ENCODE measurements around the gene LIME1. TPM values are rescaled to one million over a fixed set of nuclear protein-coding genes. Genes with fewer than 3 reads are reported as not detected.
A peak's percentile ranks its signal among the peaks of the same experiment; 100 is the strongest.

Gene LIME1
- total and polyA plus RNA-seq, 9 of the 15 experiments (the other 6 are each of a cell fraction or from before 2014, with no cell fraction given), result 0.11 to 17.1 (median 2.8) TPM; not detected in 2

- H3K4me1 ChIP-seq (replicated peaks in 1 of 2; ENCODE audit: control insufficient read depth in 2 of 2, insufficient read depth in 2 of 2, low read length in 2 of 2), result peaks cover 8 to 74% of the 10 kb centered on the region in 2 experiments
- H4K20me1 ChIP-seq (replicated peaks; ENCODE audit: control insufficient read depth, insufficient read depth, low read length), result no peaks in the 10 kb centered on the region; the same call in 1 of the 2 replicates
- peak overlapping the region in 1 of 2 experiments; percentile 48; a peak in 2 of 4 replicates for H3K9ac ChIP-seq (ENCODE audit: insufficient read depth in 1 of 2, low read depth in 2 of 2, low read length in 2 of 2)
- no TSS peak for BruUV-seq (replicated peaks)
- H3K4me2 ChIP-seq (ENCODE audit: insufficient read depth, low read length), result no peak overlapping the region
- in situ Hi-C loops (cut with MboI), result no loop called here
- no peak for FAIRE-seq
- H3K9me1 ChIP-seq (ENCODE audit: control insufficient read depth, insufficient read depth, low read length), result no peaks in the 10 kb centered on the region
- DNase-seq (ENCODE audit: extremely low read depth in 1 of 4, low spot score in 3 of 4), result no peak
- peaks cover 16% of the 10 kb centered on the region for H3K79me2 ChIP-seq (ENCODE audit: control insufficient read depth, insufficient read depth, low read length)
- H3K36me3 ChIP-seq (ENCODE audit: control insufficient read depth, insufficient read depth, low read length), result peaks cover 31% of the 10 kb centered on the region; the same call in 1 of the 3 replicates
- no peak overlapping the region for H3K4me3 ChIP-seq
- ATAC-seq, result no peak
- no peak overlapping the region for H3K27ac ChIP-seq (ENCODE audit: extremely low read depth, low read depth, low read length)
- intact Hi-C loops (cut with micrococcal nuclease), result no loop called here
- H3K27me3 ChIP-seq (ENCODE audit: control insufficient read depth in 2 of 2, insufficient read depth in 2 of 2, low read length in 2 of 2), result no peaks in the 10 kb centered on the region
- WGBS (ENCODE audit: insufficient coverage, low coverage, missing lambda C conversion rate), result 64% methylated on average over 17 of the region's 25 CpGs
- ChIA-PET CTCF (ENCODE audit: low intra/inter-chr PET ratio) (no interaction called here), POLR2A (interaction anchor here (0.6 to 2.2 kb wide), 4 partner anchors 11 to 47 kb away, joined by 3 to 7 read pairs (median 4); partner anchors contain the start of genes ARFRP1 and ZGPAT)
- TF ChIP-seq THRB (CRISPR knock-in tag; conservative IDR thresholded peaks at IDR 0.05), result 0 out of 2 replicates have a peak, but pooled peaks have one; percentile 30
- peak; percentile 48; the same call in 1 of the 2 replicates for TF ChIP-seq POLR2AphosphoS2 (IDR thresholded peaks at IDR 0.05; ENCODE audit: low read length)
- TF ChIP-seq POLR2G (IDR thresholded peaks at IDR 0.05; ENCODE audit: low read depth, low read length), result peak; percentile 63
- TF ChIP-seq CBX1 (IDR thresholded peaks at IDR 0.05; ENCODE audit: low read depth), result no peak
- no peaks in the 10 kb centered on the region for H3K9me3 ChIP-seq (replicated peaks; ENCODE audit: control insufficient read depth, insufficient read depth, low read depth, low read length)
- H2AFZ ChIP-seq (ENCODE audit: low read depth, low read length), result no peak overlapping the region
These were observed 8.3 kb downstream of the LIME1 start for GRCh38 chr20:63744574-63745423.
